C4-2B (cell line): ENCODE measurements around the gene CADM1.

ENCODE experiments used
- CTCF ChIP-seq: fragments of 450-650 bp; conservative IDR thresholded peaks from 2 replicates; pipeline ENCODE4 v1.5.1; 2017; ENCODE audit warnings: mild to moderate bottlenecking
- ZFX ChIP-seq: fragments of 450-650 bp; IDR thresholded peaks from 2 replicates; pipeline ENCODE4 v1.6.1; 2017

GRCh38 chr11:115291325-115291724 is 212.9 kb downstream of the CADM1 start:
- TF ChIP-seq CTCF (no peak), ZFX (no peak)
